Endothelial cell (in vitro differentiated cells): ENCODE data around the gene TMEM87A. TPM values are rescaled to one million over a fixed set of nuclear protein-coding genes. Genes with fewer than 3 reads are reported as not detected.

ENCODE experiments used
- DNase-seq: peaks from one replicate; pipeline ENCODE4 v3.0.0; 2021; ENCODE audit warnings: low spot score
- H3K27ac Mint-ChIP-seq: one replicate; pipeline ENCODE4 v1.8.0; 2021; ENCODE audit warnings: mixed read lengths, inconsistent platforms; ENCODE audit not compliant: unreplicated experiment
- H3K27me3 Mint-ChIP-seq: one replicate; pipeline ENCODE4 v1.8.0; 2021; ENCODE audit warnings: mild to moderate bottlenecking, moderate library complexity, mixed read lengths, inconsistent platforms; ENCODE audit not compliant: unreplicated experiment
- H3K36me3 Mint-ChIP-seq: one replicate; pipeline ENCODE4 v1.8.0; 2021; ENCODE audit warnings: mild to moderate bottlenecking, low read depth, mixed read lengths, inconsistent platforms; ENCODE audit not compliant: unreplicated experiment
- H3K4me1 Mint-ChIP-seq: one replicate; pipeline ENCODE4 v1.8.0; 2021; ENCODE audit warnings: mild to moderate bottlenecking, mixed read lengths, inconsistent platforms; ENCODE audit not compliant: unreplicated experiment
- H3K4me3 Mint-ChIP-seq: one replicate; pipeline ENCODE4 v1.8.0; 2021; ENCODE audit warnings: mild to moderate bottlenecking, mixed read lengths, inconsistent platforms; ENCODE audit not compliant: unreplicated experiment
- H3K9me3 Mint-ChIP-seq: one replicate; pipeline ENCODE4 v1.8.0; 2021; ENCODE audit warnings: mixed read lengths, inconsistent platforms; ENCODE audit not compliant: unreplicated experiment
- microRNA-seq: library from miRNA; unstranded; fragments of <30 nt; microRNA quantifications from one replicate; pipeline ENCODE4, GENCODE V29; 2020; ENCODE audit not compliant: unreplicated experiment
- total RNA-seq: library from RNA; stranded (reverse); fragmentation: NEBNext Ultra II Directional; extraction: Animal tissue kit (Norgen Biotek cat#: 25700); gene quantifications from one replicate; pipeline ENCODE4 v1.2.1, GENCODE V29; 2021; ENCODE audit not compliant: unreplicated experiment
- TF ChIP-seq, protein P1 (sequence below): fragments of 200-600 bp; sonication (generic); IDR thresholded peaks from one replicate; pipeline ENCODE4 v1.5.0; 2021; ENCODE audit warnings: antibody characterized with exemption; ENCODE audit not compliant: unreplicated experiment

TMEM87A gene
- total RNA-seq, 1 donor from 2014 or later, result 29.1 TPM

DNA sequence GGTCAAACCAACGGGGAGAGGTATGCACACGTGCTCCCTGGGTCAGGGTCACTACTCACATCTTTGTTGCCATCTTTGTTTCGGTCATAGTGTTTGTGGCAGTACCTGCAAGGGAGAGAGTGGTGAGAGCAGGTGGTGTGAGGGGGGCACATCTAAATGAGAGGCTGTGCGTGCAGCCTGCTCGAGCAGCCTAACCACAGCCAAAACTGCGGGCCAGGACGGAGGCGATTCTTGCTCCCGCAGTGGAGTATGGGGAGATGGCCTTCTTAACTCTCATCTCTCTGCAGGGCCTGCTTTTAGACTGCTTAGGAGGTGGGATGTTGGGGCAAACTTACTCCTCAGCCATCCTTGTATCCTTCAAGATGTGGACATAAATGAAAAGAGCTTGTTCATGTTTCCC lies 109.9 kb downstream of the TMEM87A start:
- no peak for DNase-seq
- H3K27me3 Mint-ChIP-seq, result peaks cover 2% of the 10 kb centered on the region
- H3K4me1 Mint-ChIP-seq, result peaks cover 6% of the 10 kb centered on the region
- no peak overlapping the region for H3K27ac Mint-ChIP-seq
- TF ChIP-seq, protein P1, sequence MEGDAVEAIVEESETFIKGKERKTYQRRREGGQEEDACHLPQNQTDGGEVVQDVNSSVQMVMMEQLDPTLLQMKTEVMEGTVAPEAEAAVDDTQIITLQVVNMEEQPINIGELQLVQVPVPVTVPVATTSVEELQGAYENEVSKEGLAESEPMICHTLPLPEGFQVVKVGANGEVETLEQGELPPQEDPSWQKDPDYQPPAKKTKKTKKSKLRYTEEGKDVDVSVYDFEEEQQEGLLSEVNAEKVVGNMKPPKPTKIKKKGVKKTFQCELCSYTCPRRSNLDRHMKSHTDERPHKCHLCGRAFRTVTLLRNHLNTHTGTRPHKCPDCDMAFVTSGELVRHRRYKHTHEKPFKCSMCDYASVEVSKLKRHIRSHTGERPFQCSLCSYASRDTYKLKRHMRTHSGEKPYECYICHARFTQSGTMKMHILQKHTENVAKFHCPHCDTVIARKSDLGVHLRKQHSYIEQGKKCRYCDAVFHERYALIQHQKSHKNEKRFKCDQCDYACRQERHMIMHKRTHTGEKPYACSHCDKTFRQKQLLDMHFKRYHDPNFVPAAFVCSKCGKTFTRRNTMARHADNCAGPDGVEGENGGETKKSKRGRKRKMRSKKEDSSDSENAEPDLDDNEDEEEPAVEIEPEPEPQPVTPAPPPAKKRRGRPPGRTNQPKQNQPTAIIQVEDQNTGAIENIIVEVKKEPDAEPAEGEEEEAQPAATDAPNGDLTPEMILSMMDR, result no peak
- H3K4me3 Mint-ChIP-seq, result peak overlapping the region; percentile 76
- peaks cover 77% of the 10 kb centered on the region for H3K36me3 Mint-ChIP-seq
- H3K9me3 Mint-ChIP-seq, result no peaks in the 10 kb centered on the region

Small RNAs within 50 kb of the gene (microRNA-seq; reads per million reads assigned to microRNA genes)
- 13.6 reads per million, percentile 62 among the genes with 10 or more reads in this experiment for gene MIR627

Other genes starting within 250 kb of the TMEM87A start
- gene PLA2G4D, start 178.9 kb downstream of the TMEM87A start, total RNA-seq, result not detected
- gene PLA2G4F, start 116.8 kb downstream of the TMEM87A start, total RNA-seq, result not detected
- 66.2 TPM for gene VPS39, start 65.1 kb downstream of the TMEM87A start, total RNA-seq
- 18.7 TPM for gene GANC, start 232 bp downstream of the TMEM87A start, total RNA-seq
- gene CAPN3, start 86.1 kb upstream of the TMEM87A start, total RNA-seq, result 2.0 TPM
- gene ZNF106, start 217.7 kb upstream of the TMEM87A start, total RNA-seq, result 56.3 TPM
- 121 TPM for gene SNAP23, start 222.2 kb upstream of the TMEM87A start, total RNA-seq